ENCODE data around the gene LRBA. TPM values are rescaled to one million over a fixed set of nuclear protein-coding genes. Genes with fewer than 3 reads are reported as not detected.

LRBA gene
- total and polyA plus RNA-seq, 4 donors, result 8.2 to 69.8 (median 32.8) TPM

GRCh38 chr4:150540959-150541360 is 474.1 kb downstream of the LRBA start:
- Histone ChIP-seq H3K27me3 (ENCODE audit: control insufficient read depth in 4 of 4, insufficient read depth in 4 of 4, low read length in 3 of 4) (no peaks in the 10 kb centered on the region), H3K4me1 (ENCODE audit: control insufficient read depth in 4 of 4, insufficient read depth in 4 of 4, low read length in 3 of 4) (peaks cover 0 to 1% (median 0%) of the 10 kb centered on the region in 4 donors), H3K36me3 (ENCODE audit: control insufficient read depth in 4 of 4, insufficient read depth in 3 of 4, low read depth in 1 of 4, low read length in 3 of 4) (peaks cover 0 to 1% (median 0%) of the 10 kb centered on the region in 4 donors), H3K9me3 (ENCODE audit: control insufficient read depth in 4 of 4, low read length in 3 of 4) (no peaks in the 10 kb centered on the region), H3K27ac (ENCODE audit: low read depth in 1 of 2, low read length in 2 of 2) (no peak overlapping the region), H3K9ac (ENCODE audit: low read depth in 1 of 2, low read length in 2 of 2) (no peak overlapping the region), H3K4me3 (ENCODE audit: low read depth in 1 of 3, low read length in 3 of 3) (no peak overlapping the region)
- WGBS, result 91% methylated on average over 3 of the region's 3 CpGs
- TF ChIP-seq RAD21 (IDR thresholded peaks at IDR 0.05) (no peak), HNF4G (IDR thresholded peaks at IDR 0.05) (no peak), CTCF (IDR thresholded peaks at IDR 0.05; ENCODE audit: low read depth, low read length, missing input control) (no peak), TAF1 (conservative IDR thresholded peaks at IDR 0.05) (no peak), SP1 (IDR thresholded peaks at IDR 0.05) (no peak), FOXA2 (IDR thresholded peaks at IDR 0.05) (no peak), REST (IDR thresholded peaks at IDR 0.05) (no peak), YY1 (IDR thresholded peaks at IDR 0.05) (no peak), ATF3 (IDR thresholded peaks at IDR 0.05) (no peak), MAX (IDR thresholded peaks at IDR 0.05) (no peak), FOXA1 (IDR thresholded peaks at IDR 0.05) (no peak), GABPA (IDR thresholded peaks at IDR 0.05 in 1 of 2, conservative IDR thresholded peaks at IDR 0.05 in 1 of 2) (no peak), NR2F2 (IDR thresholded peaks at IDR 0.05) (no peak), RXRA (IDR thresholded peaks at IDR 0.05) (no peak), EGR1 (IDR thresholded peaks at IDR 0.05; ENCODE audit: low read depth in 2 of 2) (no peak), HNF4A (conservative IDR thresholded peaks at IDR 0.05) (no peak), JUND (IDR thresholded peaks at IDR 0.05) (no peak), ZBTB33 (IDR thresholded peaks at IDR 0.05) (no peak)
- no peak for DNase-seq (ENCODE audit: low spot score)

Measured in liver (tissue), 9 donors.